Fibroblast of pulmonary artery (primary cell): ENCODE data around the gene LHFPL3.
"Not testable (repeated sequence)": the region's sequence is repeated elsewhere in the genome, so short reads cannot be mapped to it uniquely, and the experiment has no call there.

Experiments used
- DNase-seq: peaks from one replicate; pipeline ENCODE4 v3.0.0-alpha.2; 2010; ENCODE audit warnings: low read depth
- H3K4me3 ChIP-seq: replicated peaks from 2 replicates; pipeline ENCODE4 v1.5.1; 2011; ENCODE audit warnings: low read depth, mild to moderate bottlenecking, control low read depth, low read length, moderate library complexity
- CTCF ChIP-seq: IDR thresholded peaks from 2 replicates; pipeline ENCODE4 v1.5.1; 2011; ENCODE audit warnings: mild to moderate bottlenecking, control low read depth, low read length, inconsistent platforms; ENCODE audit errors: missing control alignments

LHFPL3 gene

GRCh38 chr7:104679085-104679484, 350.7 kb downstream of the LHFPL3 start:
- DNase-seq, result no peak
- TF ChIP-seq CTCF, result no peak
- no peak overlapping the region for H3K4me3 ChIP-seq

DNA sequence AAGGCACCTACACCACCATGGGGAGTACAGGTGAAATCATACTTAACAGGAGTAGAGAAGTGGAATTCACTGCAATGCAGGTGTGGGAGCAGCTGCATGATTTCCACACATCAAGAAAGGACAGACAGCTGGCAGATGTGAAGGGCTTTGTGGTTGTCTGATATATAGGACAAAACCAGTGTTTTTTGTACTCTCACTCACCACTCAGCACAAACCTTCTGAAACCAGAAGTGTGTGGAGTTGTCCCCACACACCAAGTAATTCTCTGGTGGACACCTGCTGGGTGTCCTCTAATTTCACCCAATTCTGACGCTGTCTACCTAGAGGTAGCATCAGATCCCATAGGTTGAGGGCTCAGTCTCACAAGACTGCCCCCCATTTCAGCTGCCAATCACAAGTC, 357.9 kb downstream of the LHFPL3 start:
- DNase-seq, result no peak
- H3K4me3 ChIP-seq, result no peak overlapping the region
- no peak for TF ChIP-seq CTCF

- no peak overlapping the region for H3K4me3 ChIP-seq
- TF ChIP-seq CTCF, result no peak
- no peak for DNase-seq
Measured at GRCh38 chr7:104694710-104695109, 366.3 kb downstream of the LHFPL3 start.

DNA sequence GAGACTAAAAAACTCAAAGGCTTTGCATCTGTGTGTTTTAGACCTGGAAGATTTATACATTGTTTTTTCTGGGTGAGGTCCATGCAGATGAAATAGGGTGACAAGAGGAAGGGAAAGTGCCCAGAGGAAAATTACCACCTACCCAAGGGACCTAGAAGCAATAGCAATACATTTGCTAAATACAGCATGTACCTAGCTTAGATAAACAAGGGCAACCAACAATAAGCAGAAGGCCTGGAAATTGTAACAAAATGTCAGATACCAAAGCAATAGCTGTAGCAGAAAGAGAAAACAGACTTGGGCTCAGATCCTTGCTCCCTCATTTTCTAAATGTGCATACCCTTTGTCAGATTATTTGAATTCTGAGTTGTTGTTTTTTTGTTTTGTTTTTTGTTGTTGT, 367.2 kb downstream of the LHFPL3 start:
- no peak overlapping the region for H3K4me3 ChIP-seq
- DNase-seq, result no peak
- TF ChIP-seq CTCF, result no peak

GRCh38 chr7:104700336-104700735, 371.9 kb downstream of the LHFPL3 start:
- no peak for TF ChIP-seq CTCF
- DNase-seq, result no peak
- no peak overlapping the region for H3K4me3 ChIP-seq

GRCh38 chr7:104721027-104721426, 392.6 kb downstream of the LHFPL3 start:
- H3K4me3 ChIP-seq, DNase-seq: not testable (repeated sequence)

GRCh38 chr7:104723001-104723400, 394.6 kb downstream of the LHFPL3 start:
- DNase-seq, result no peak
- H3K4me3 ChIP-seq, result no peak overlapping the region
- no peak for TF ChIP-seq CTCF

DNA sequence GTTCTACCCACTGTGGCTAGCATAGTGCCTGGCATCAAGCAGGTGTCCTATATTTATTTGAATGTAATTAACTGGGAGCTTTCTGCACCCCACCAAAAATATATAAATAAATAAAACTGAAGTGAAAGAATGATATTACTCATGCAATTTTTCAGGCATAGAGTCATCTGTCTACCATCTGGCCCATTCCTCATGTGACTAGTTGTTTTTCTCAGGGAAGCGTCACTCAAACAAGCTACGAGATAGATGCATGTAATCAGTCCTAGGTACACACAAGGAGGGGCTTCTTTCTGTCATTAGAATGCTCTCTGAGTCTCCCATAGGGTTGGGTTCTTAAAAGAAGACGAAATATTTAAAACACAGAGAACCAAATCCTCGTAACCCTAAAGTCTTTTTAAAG, 430.1 kb downstream of the LHFPL3 start:
- no peak for TF ChIP-seq CTCF
- peak; percentile 35 for DNase-seq
- no peak overlapping the region for H3K4me3 ChIP-seq
